ENCODE measurements around the gene VSIR. TPM values are rescaled to one million over a fixed set of nuclear protein-coding genes. Genes with fewer than 3 reads are reported as not detected.

The VSIR gene
- total RNA-seq, 2 donors from 2014 or later = 36.1 to 56.0 TPM

- TF ChIP-seq CTCF (IDR thresholded peaks at IDR 0.05) = no peak
- H3K36me3 ChIP-seq = peaks cover 38% of the 10 kb centered on the region
- DNase-seq (ENCODE audit: low spot score) = no peak
- no peak overlapping the region for H3K4me3 ChIP-seq
- no peaks in the 10 kb centered on the region for H3K9me3 ChIP-seq
- no peaks in the 10 kb centered on the region for H3K27me3 ChIP-seq
- peak overlapping the region in 1 of 2 donors; percentile 40 for H3K27ac ChIP-seq
- peaks cover 0 to 69% of the 10 kb centered on the region in 2 donors for H3K4me1 ChIP-seq
These were observed 18.8 kb downstream of the VSIR start for GRCh38 chr10:71754562-71754961.

- Histone ChIP-seq H3K27me3 (no peaks in the 10 kb centered on the region), H3K4me3 (no peak overlapping the region), H3K27ac (peak overlapping the region; percentile 36 to 40), H3K36me3 (peaks cover 38% of the 10 kb centered on the region), H3K9me3 (no peaks in the 10 kb centered on the region), H3K4me1 (peaks cover 0 to 74% of the 10 kb centered on the region in 2 donors)
- DNase-seq (ENCODE audit: low spot score) = no peak
- TF ChIP-seq CTCF (IDR thresholded peaks at IDR 0.05) = no peak
These were observed 19.3 kb downstream of the VSIR start for GRCh38 chr10:71753960-71754505.

GRCh38 chr10:71753091-71753959, 20.0 kb downstream of the VSIR start:
- Histone ChIP-seq H3K4me3 (no peak overlapping the region), H3K4me1 (peaks cover 0 to 80% of the 10 kb centered on the region in 2 donors), H3K36me3 (peaks cover 36% of the 10 kb centered on the region), H3K9me3 (no peaks in the 10 kb centered on the region), H3K27me3 (no peaks in the 10 kb centered on the region), H3K27ac (peak overlapping the region in 1 of 2 donors; percentile 40)
- DNase-seq (ENCODE audit: low spot score) = peak; percentile 79
- no peak for TF ChIP-seq CTCF (IDR thresholded peaks at IDR 0.05)

- TF ChIP-seq CTCF (IDR thresholded peaks at IDR 0.05) = no peak
- Histone ChIP-seq H3K4me1 (peaks cover 0 to 80% of the 10 kb centered on the region in 2 donors), H3K27me3 (no peaks in the 10 kb centered on the region), H3K4me3 (no peak overlapping the region), H3K9me3 (no peaks in the 10 kb centered on the region), H3K36me3 (peaks cover 33% of the 10 kb centered on the region), H3K27ac (no peak overlapping the region)
- DNase-seq (ENCODE audit: low spot score) = no peak
These were observed 20.8 kb downstream of the VSIR start for GRCh38 chr10:71752391-71753090.

- TF ChIP-seq CTCF (IDR thresholded peaks at IDR 0.05) = no peak
- DNase-seq (ENCODE audit: low spot score) = no peak
- no peak overlapping the region for H3K4me3 ChIP-seq
- H3K9me3 ChIP-seq = no peaks in the 10 kb centered on the region
- no peaks in the 10 kb centered on the region for H3K27me3 ChIP-seq
- peaks cover 33% of the 10 kb centered on the region for H3K36me3 ChIP-seq
- peaks cover 0 to 82% of the 10 kb centered on the region in 2 donors for H3K4me1 ChIP-seq
- no peak overlapping the region for H3K27ac ChIP-seq
These were observed 21.6 kb downstream of the VSIR start for GRCh38 chr10:71751515-71752224.

All from right atrium auricular region (tissue), 2 donors.